Islet precursor cell (in vitro differentiated cells): Measurements from ENCODE around the gene C20orf141.

Experiments
- DNase-seq: peaks from one replicate; pipeline ENCODE4 v3.0.0-alpha.2; 2018

The C20orf141 gene

DNA sequence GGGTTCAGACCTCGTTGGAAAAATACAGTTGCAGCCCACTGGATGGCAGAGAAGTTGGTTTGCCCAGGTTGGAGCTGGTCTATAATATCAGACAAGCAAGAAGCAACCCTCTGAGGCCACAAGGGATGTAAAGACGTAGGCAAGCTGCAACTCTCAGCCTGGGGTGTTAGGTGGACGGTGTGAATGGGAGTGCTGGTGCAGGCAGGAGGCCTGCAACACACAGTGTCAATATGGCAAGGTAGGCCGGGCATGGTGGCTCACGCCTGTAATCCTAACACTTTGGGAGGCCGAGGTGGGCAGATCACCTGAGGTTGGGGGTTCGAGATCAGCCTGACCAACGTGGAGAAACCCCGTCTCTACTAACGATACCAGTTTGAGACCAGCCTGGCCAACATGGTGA, 36.3 kb downstream of the C20orf141 start:
- no peak for DNase-seq

DNA sequence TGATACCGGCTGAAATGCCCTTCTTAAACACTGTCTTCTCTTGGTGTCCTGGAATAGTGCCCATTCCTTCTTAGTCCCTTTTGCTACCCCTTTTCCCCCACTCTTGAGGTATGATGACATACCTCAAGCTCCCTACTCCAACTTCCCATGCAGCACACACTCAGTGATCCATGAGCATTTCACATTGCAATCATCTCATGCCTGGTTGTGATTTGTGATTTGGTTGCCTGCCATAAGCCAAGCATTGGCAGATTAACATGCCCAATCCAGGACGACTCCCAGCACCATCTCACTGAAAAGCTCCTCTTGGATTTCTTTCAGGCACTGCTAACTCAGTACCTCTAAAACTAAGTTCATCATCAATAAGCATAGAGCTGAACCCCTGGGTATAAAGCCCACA, 43.8 kb downstream of the C20orf141 start:
- DNase-seq, result no peak

DNA sequence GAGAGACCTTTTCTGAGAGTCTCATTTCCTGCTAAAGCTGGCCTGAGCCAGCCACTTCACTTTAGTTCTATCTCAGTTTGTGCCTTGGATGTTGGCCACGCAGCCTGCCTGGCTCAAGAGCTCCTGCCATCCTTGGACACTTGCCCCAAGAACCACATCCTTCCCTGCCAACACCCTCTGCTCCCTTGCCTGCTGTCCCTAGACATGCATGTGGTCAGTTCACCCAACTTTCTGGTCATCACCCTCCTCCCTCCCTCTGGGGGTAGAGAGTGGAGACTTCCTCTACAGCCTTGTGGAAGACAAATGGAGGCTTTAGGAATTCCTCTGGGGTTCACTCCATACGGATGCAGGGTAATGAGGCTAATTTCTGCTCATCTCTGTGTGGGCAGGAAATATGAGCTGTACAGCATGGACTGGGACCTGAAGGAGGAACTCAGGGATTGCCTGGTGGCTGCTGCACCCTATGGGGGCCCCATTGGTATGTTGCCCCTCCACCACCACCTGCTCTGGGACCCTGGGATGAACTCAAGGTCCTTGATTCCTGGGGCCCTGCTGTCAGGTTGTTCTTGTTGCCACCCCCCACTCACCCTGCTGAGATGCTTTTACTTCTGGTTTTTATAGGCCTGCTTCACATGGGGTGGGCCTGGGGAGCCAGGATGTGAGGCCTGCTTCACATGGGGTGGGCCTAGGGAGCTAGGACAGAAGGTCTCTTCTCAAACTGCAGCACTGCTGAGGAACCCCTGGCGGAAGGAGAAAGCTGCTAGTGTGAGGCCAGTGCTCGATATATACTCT, 44.7 kb downstream of the C20orf141 start:
- no peak for DNase-seq

DNA sequence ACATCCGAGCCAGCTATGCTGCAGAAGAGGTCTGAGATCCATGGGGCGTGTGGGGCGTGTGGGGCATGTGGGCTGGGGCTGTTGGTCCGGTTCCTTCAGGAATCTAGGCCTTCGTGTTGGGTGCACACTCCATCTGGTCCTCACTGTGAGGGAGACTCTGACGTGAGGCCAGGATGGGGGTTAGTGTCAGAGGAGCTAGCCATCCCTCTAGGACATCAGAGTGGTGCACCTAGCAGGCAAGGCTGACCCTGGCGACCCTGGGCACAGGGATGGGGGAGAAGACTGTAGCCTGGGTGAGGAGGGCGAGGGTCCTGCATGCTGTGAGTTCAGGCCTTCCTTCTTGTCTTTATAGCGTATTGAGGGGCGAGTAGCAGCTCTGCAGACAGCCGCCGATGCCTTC, 49.8 kb downstream of the C20orf141 start:
- DNase-seq, result no peak

DNA sequence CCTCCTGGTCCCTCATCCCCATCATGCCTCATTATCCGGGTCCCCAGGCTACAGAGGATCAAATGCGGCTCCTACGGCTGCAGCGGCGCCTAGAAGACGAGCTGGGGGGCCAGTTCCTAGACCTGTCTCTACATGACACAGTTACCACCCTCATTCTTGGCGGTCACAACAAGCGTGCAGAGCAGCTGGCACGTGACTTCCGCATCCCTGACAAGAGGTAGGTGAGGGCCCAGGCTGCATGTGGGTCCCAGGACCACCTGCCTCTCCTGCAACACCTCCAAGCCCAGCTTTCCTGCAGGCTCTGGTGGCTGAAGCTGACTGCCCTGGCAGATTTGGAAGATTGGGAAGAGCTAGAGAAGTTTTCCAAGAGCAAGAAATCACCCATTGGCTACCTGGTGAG, 50.3 kb downstream of the C20orf141 start:
- DNase-seq, result no peak
